Stimulated activated naive CD8-positive, alpha-beta T cell treated with anti-CD3 and anti-CD28 coated beads, Interleukin-15, Interleukin-2, amounts not matched to agents 100 ng/mL and 50 ng/mL, for 24 hours (primary cell): Measurements from ENCODE around the gene KCNG2.
A peak's percentile ranks its signal among the peaks of the same experiment; 100 is the strongest.

Experiments
- H3K27ac Mint-ChIP-seq: one replicate; pipeline ENCODE4 v1.8.0; 2021; ENCODE audit warnings: mild to moderate bottlenecking, mixed read lengths
- H3K27me3 Mint-ChIP-seq: one replicate; pipeline ENCODE4 v1.8.0; 2021; ENCODE audit warnings: mixed read lengths
- H3K36me3 Mint-ChIP-seq: one replicate; pipeline ENCODE4 v1.8.0; 2021; ENCODE audit warnings: low read depth, mixed read lengths
- H3K4me1 Mint-ChIP-seq: one replicate; pipeline ENCODE4 v1.8.0; 2021; ENCODE audit warnings: low read depth, mixed read lengths
- H3K4me3 Mint-ChIP-seq: one replicate; pipeline ENCODE4 v1.8.0; 2021; ENCODE audit warnings: mild to moderate bottlenecking, mixed read lengths
- H3K9me3 Mint-ChIP-seq: one replicate; pipeline ENCODE4 v1.8.0; 2021; ENCODE audit warnings: mixed read lengths

KCNG2 gene

GRCh38 chr18:79896738-79897137 lies 99.0 kb downstream of the KCNG2 start:
- H3K36me3 Mint-ChIP-seq = peaks cover 13% of the 10 kb centered on the region
- peaks cover 54% of the 10 kb centered on the region for H3K9me3 Mint-ChIP-seq
- no peaks in the 10 kb centered on the region for H3K4me1 Mint-ChIP-seq
- no peak overlapping the region for H3K4me3 Mint-ChIP-seq
- H3K27me3 Mint-ChIP-seq = no peaks in the 10 kb centered on the region
- no peak overlapping the region for H3K27ac Mint-ChIP-seq

- Mint-ChIP-seq H3K36me3 (peaks cover 19% of the 10 kb centered on the region), H3K9me3 (peaks cover 41% of the 10 kb centered on the region), H3K4me1 (no peaks in the 10 kb centered on the region), H3K27ac (no peak overlapping the region), H3K4me3 (no peak overlapping the region), H3K27me3 (no peaks in the 10 kb centered on the region)
These were observed 100.3 kb downstream of the KCNG2 start for GRCh38 chr18:79897940-79898625.

- Mint-ChIP-seq H3K36me3 (peaks cover 19% of the 10 kb centered on the region), H3K9me3 (peaks cover 31% of the 10 kb centered on the region), H3K4me3 (no peak overlapping the region), H3K4me1 (no peaks in the 10 kb centered on the region), H3K27me3 (no peaks in the 10 kb centered on the region), H3K27ac (no peak overlapping the region)
These were observed 101.3 kb downstream of the KCNG2 start for GRCh38 chr18:79898952-79899608.

GRCh38 chr18:79899609-79900445 lies 102.1 kb downstream of the KCNG2 start:
- Mint-ChIP-seq H3K27me3 (no peaks in the 10 kb centered on the region), H3K27ac (no peak overlapping the region), H3K9me3 (peaks cover 25% of the 10 kb centered on the region), H3K36me3 (peaks cover 19% of the 10 kb centered on the region), H3K4me3 (no peak overlapping the region), H3K4me1 (no peaks in the 10 kb centered on the region)

GRCh38 chr18:79900610-79901570 lies 103.2 kb downstream of the KCNG2 start:
- Mint-ChIP-seq H3K27ac (no peak overlapping the region), H3K4me3 (no peak overlapping the region), H3K27me3 (no peaks in the 10 kb centered on the region), H3K9me3 (peaks cover 15% of the 10 kb centered on the region), H3K36me3 (peaks cover 23% of the 10 kb centered on the region), H3K4me1 (peaks cover 2% of the 10 kb centered on the region)

GRCh38 chr18:79901665-79902064 lies 103.9 kb downstream of the KCNG2 start:
- Mint-ChIP-seq H3K4me3 (no peak overlapping the region), H3K4me1 (peaks cover 9% of the 10 kb centered on the region), H3K27ac (no peak overlapping the region), H3K9me3 (peaks cover 14% of the 10 kb centered on the region), H3K36me3 (peaks cover 28% of the 10 kb centered on the region), H3K27me3 (no peaks in the 10 kb centered on the region)

GRCh38 chr18:79902075-79902474 lies 104.3 kb downstream of the KCNG2 start:
- no peaks in the 10 kb centered on the region for H3K27me3 Mint-ChIP-seq
- H3K9me3 Mint-ChIP-seq = peaks cover 10% of the 10 kb centered on the region
- H3K27ac Mint-ChIP-seq = no peak overlapping the region
- peaks cover 31% of the 10 kb centered on the region for H3K36me3 Mint-ChIP-seq
- no peak overlapping the region for H3K4me3 Mint-ChIP-seq
- H3K4me1 Mint-ChIP-seq = peaks cover 12% of the 10 kb centered on the region

- no peaks in the 10 kb centered on the region for H3K27me3 Mint-ChIP-seq
- H3K9me3 Mint-ChIP-seq = peaks cover 5% of the 10 kb centered on the region
- H3K36me3 Mint-ChIP-seq = peaks cover 31% of the 10 kb centered on the region
- H3K4me1 Mint-ChIP-seq = peaks cover 12% of the 10 kb centered on the region
- no peak overlapping the region for H3K4me3 Mint-ChIP-seq
- no peak overlapping the region for H3K27ac Mint-ChIP-seq
These were observed 104.9 kb downstream of the KCNG2 start for GRCh38 chr18:79902640-79903039.

GRCh38 chr18:79903071-79903635 lies 105.4 kb downstream of the KCNG2 start:
- peaks cover 12% of the 10 kb centered on the region for H3K4me1 Mint-ChIP-seq
- H3K9me3 Mint-ChIP-seq = no peaks in the 10 kb centered on the region
- no peaks in the 10 kb centered on the region for H3K27me3 Mint-ChIP-seq
- peaks cover 37% of the 10 kb centered on the region for H3K36me3 Mint-ChIP-seq
- no peak overlapping the region for H3K27ac Mint-ChIP-seq
- H3K4me3 Mint-ChIP-seq = no peak overlapping the region

- peaks cover 40% of the 10 kb centered on the region for H3K36me3 Mint-ChIP-seq
- no peaks in the 10 kb centered on the region for H3K27me3 Mint-ChIP-seq
- H3K9me3 Mint-ChIP-seq = no peaks in the 10 kb centered on the region
- peaks cover 12% of the 10 kb centered on the region for H3K4me1 Mint-ChIP-seq
- no peak overlapping the region for H3K27ac Mint-ChIP-seq
- no peak overlapping the region for H3K4me3 Mint-ChIP-seq
These were observed 106.1 kb downstream of the KCNG2 start for GRCh38 chr18:79903787-79904356.

GRCh38 chr18:79904357-79905147 lies 106.8 kb downstream of the KCNG2 start:
- Mint-ChIP-seq H3K4me3 (no peak overlapping the region), H3K27me3 (no peaks in the 10 kb centered on the region), H3K4me1 (peaks cover 12% of the 10 kb centered on the region), H3K27ac (no peak overlapping the region), H3K9me3 (no peaks in the 10 kb centered on the region), H3K36me3 (peaks cover 43% of the 10 kb centered on the region)

- Mint-ChIP-seq H3K36me3 (peaks cover 37% of the 10 kb centered on the region), H3K27ac (peak overlapping the region; percentile 54), H3K9me3 (no peaks in the 10 kb centered on the region), H3K4me1 (peaks cover 14% of the 10 kb centered on the region), H3K4me3 (no peak overlapping the region), H3K27me3 (no peaks in the 10 kb centered on the region)
These were observed 107.7 kb downstream of the KCNG2 start for GRCh38 chr18:79905389-79905911.

- peaks cover 36% of the 10 kb centered on the region for H3K36me3 Mint-ChIP-seq
- no peaks in the 10 kb centered on the region for H3K9me3 Mint-ChIP-seq
- H3K27me3 Mint-ChIP-seq = no peaks in the 10 kb centered on the region
- peak overlapping the region; percentile 54 for H3K27ac Mint-ChIP-seq
- H3K4me1 Mint-ChIP-seq = peaks cover 17% of the 10 kb centered on the region
- no peak overlapping the region for H3K4me3 Mint-ChIP-seq
These were observed 108.3 kb downstream of the KCNG2 start for GRCh38 chr18:79905993-79906392.
